Activated naive CD8-positive, alpha-beta T cell treated with anti-CD3 and anti-CD28 coated beads, Interleukin-2, amount 50 U/mL, for 24 hours (primary cell): Measurements from ENCODE around the gene PIK3R2.
"Not testable (repeated sequence)": the region's sequence is repeated elsewhere in the genome, so short reads cannot be mapped to it uniquely, and the experiment has no call there.

Experiments used
- ATAC-seq: fragments of 150-1000 bp; cut with Tn5 transposase; one replicate; pipeline ENCODE4 v1.10.0; 2021
- DNase-seq: peaks from one replicate; pipeline ENCODE4 v3.0.0; 2021
- H3K27ac Mint-ChIP-seq: one replicate; pipeline ENCODE4 v1.8.0; 2021; ENCODE audit warnings: mild to moderate bottlenecking, mixed read lengths
- H3K27me3 Mint-ChIP-seq: one replicate; pipeline ENCODE4 v1.8.0; 2021; ENCODE audit warnings: mixed read lengths
- H3K36me3 Mint-ChIP-seq: one replicate; pipeline ENCODE4 v1.8.0; 2021; ENCODE audit warnings: low read depth, mixed read lengths
- H3K4me1 Mint-ChIP-seq: one replicate; pipeline ENCODE4 v1.8.0; 2021; ENCODE audit warnings: mixed read lengths
- H3K4me3 Mint-ChIP-seq: one replicate; pipeline ENCODE4 v1.8.0; 2021; ENCODE audit warnings: mild to moderate bottlenecking, moderate library complexity, mixed read lengths
- H3K9me3 Mint-ChIP-seq: one replicate; pipeline ENCODE4 v1.8.0; 2021; ENCODE audit warnings: mixed read lengths

Gene PIK3R2

DNA sequence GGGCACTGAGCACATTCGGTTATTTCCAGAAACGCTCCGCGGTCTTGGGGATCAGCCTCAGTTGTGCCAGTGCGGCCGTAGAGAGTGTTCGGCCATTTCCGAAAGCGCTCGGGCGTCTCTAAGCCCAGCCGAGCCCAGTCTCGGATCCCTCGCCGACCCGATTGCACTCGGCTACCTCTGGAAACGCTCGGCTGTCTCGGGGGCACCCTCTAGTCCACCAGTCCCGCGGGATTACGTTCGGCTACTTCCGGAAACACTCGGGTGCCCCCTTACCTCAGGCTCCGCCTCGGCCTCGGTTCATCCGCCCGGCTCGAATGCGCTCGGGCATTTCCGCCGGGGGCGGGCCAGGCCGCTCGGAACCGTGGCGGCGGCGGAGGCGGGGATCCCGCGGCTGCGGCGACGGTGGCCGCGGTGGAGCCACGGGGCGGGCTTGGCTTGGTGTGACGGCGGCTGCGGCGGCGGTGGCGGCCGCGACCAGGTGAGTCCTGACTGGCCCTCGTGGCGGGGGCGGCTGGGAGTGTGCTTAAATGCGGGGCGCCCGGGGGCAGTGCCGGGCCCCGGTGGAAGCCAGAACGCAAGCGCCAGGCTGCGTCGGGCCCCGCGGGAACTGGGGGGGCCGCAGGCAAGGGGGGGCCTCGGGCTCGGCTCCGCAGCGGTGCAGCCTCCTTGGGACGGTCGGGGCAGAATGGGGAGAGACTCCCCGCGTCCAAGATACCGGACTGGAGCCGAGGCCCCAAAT lies at the start of gene PIK3R2:
PIK3R2 (plus strand) TSS at position 347 of the 739 bp plus-strand sequence. CDS start 2,717 bp downstream, outside the sequence.
- Mint-ChIP-seq H3K4me1 (peaks cover 28% of the 10 kb centered on the region), H3K36me3 (peaks cover 5% of the 10 kb centered on the region), H3K9me3 (no peaks in the 10 kb centered on the region), H3K27me3 (no peaks in the 10 kb centered on the region), H3K4me3 (peak within 1 kb of the TSS; percentile 83), H3K27ac (peak within 1 kb of the TSS; percentile 99)
- peak; percentile 100 for DNase-seq
- ATAC-seq: peak; percentile 95

- Mint-ChIP-seq H3K27ac (peak overlapping the region; percentile 35), H3K36me3 (peaks cover 2% of the 10 kb centered on the region), H3K4me3 (peak overlapping the region; percentile 72), H3K4me1 (peaks cover 35% of the 10 kb centered on the region), H3K27me3 (no peaks in the 10 kb centered on the region), H3K9me3 (no peaks in the 10 kb centered on the region)
- DNase-seq (no peak), ATAC-seq (no peak)
Measured at GRCh38 chr19:18104793-18105131, 48.2 kb upstream of the PIK3R2 start.

DNA sequence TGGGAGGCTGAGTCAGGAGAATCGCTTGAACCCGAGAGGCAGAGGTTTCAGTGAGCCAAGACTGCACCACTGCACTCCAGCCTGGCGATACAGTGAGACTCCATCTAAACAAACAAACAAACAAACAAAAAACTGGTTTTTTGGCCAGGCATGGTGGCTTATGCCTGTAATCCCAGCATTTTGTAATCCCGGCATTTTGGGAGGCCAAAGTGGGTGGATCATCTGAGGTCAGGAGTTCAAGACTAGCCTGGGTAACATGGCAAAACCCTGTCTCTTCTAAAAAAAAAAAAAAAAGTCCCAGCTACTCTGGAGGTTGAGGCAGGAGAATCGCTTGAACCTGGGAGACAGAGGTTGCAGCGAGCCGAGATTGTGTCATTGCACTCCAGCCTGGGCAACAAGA lies 47.7 kb upstream of the PIK3R2 start:
- H3K27ac Mint-ChIP-seq, DNase-seq, H3K36me3 Mint-ChIP-seq, ATAC-seq, H3K9me3 Mint-ChIP-seq, H3K27me3 Mint-ChIP-seq: not testable (repeated sequence)
- peak overlapping the region; percentile 72 for H3K4me3 Mint-ChIP-seq
- H3K4me1 Mint-ChIP-seq: peaks cover 31% of the 10 kb centered on the region

DNA sequence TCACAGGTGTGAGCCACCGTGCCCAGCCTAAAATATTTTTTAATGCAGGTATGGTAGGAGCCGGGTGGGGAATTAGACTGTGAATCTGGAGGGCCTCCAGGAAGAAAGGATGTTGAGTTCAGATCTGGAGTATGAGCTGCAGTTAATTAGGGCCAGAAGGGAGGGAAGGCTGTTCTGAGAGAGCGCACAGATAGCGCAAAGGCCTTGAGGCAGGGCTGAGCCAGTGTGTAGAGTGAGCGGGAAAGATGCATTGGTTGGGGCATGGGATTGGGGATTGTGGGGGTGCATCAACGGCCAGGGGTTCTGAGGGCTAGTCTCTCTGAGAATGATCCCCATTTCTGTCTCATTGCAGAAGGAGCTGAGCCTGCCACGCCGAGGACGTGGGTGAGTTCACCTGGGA lies 45.7 kb upstream of the PIK3R2 start:
- no peak for ATAC-seq
- H3K4me1 Mint-ChIP-seq: peaks cover 36% of the 10 kb centered on the region

DNA sequence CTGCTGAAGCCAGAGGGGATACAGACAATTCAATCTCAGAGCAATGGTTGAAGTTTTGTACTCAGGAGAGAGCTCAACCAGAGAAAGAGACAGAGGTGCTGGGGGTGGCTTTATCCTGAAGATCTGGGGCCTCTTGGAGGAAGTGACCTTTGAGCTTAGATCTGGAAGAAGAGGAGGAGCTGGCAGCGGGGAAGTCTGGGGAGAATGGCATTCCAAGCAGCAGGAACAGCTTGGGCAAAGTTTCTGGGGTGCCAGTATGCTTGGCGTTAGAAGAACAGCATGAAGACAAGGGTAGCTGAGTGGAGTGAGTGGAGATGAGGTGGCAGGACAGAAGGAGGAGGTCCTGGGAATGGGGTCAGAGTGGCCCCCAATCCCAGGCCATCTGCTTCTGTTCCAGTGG lies 44.1 kb upstream of the PIK3R2 start:
- DNase-seq (no peak), ATAC-seq (no peak)
- Mint-ChIP-seq H3K27ac (peak overlapping the region; percentile 37), H3K4me3 (peak overlapping the region; percentile 75), H3K36me3 (peaks cover 2% of the 10 kb centered on the region), H3K9me3 (no peaks in the 10 kb centered on the region), H3K27me3 (no peaks in the 10 kb centered on the region), H3K4me1 (peaks cover 29% of the 10 kb centered on the region)

More for the DNA sequence above, 45.7 kb upstream of the PIK3R2 start:
- no peak overlapping the region for H3K4me3 Mint-ChIP-seq
- H3K27ac Mint-ChIP-seq: no peak overlapping the region
- H3K36me3 Mint-ChIP-seq: peaks cover 2% of the 10 kb centered on the region
- no peaks in the 10 kb centered on the region for H3K27me3 Mint-ChIP-seq
- DNase-seq: no peak
- H3K9me3 Mint-ChIP-seq: no peaks in the 10 kb centered on the region

DNA sequence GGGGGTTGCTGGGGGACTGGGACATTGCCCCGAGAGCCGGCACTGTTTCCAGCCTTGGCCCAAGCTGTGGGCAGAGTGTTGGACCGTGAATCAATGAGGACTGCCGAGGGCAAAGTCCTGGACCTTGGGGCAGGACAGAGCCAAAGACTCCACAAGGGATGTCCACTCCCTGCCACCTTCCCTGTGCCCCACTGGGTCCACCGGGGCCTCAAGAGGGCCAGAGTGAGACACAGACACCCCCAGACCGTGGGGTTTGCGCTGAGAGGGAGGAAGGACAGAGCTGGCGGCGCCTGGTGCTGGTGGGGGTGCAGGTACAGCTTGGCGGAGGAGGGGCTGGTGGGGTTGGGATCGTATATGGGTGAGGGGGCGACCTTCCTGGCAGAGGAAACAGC lies 43.6 kb upstream of the PIK3R2 start:
- Mint-ChIP-seq H3K36me3 (peaks cover 4% of the 10 kb centered on the region), H3K9me3 (no peaks in the 10 kb centered on the region), H3K4me3 (peak overlapping the region; percentile 75), H3K4me1 (peaks cover 27% of the 10 kb centered on the region), H3K27me3 (no peaks in the 10 kb centered on the region), H3K27ac (peak overlapping the region; percentile 37)
- ATAC-seq (no peak), DNase-seq (no peak)

DNA sequence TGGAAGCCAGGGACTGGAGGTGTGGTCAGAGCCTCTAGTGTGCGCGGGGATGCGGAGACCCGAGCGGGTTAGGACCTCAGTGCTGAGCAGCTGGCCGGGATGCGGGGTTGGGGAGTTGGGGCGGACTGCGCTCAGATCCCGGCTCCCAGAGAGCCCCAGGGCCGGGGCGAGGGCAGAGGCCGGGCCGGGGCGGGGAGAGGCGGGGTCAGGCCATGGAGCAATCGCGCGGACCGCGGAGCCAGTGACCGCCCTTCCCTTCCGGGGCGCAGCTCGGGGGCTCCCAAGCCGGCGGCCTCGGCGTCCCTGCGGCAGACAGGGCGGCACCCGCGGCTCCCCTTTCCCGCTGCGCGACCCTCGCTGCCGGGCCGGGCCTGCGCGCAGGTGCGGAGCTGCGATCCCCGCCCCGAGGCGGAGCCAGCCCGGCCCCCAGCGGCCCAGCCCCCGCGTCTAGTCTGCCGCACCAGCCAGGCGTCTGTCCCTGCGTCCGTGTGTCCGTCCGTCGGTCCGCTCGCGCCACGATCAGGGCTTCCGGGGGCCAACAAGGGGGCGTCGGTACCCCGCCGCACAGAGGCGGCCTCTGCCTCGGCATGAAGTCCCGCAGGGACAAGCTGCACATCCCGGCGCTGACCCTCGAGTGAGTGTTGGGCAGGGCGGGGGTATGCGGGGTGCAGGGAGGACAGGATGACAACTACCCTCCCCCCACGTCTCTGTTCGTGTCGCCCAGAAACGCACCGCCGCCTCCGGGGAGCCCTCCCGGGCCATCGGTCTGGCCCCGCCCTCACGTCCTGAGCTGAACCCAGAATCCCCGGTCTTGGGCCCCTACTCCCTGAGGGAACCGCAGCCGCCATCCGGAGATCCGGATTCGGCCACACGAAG lies 43.0 kb upstream of the PIK3R2 start:
- no peaks in the 10 kb centered on the region for H3K9me3 Mint-ChIP-seq
- no peaks in the 10 kb centered on the region for H3K27me3 Mint-ChIP-seq
- H3K36me3 Mint-ChIP-seq: peaks cover 4% of the 10 kb centered on the region
- peak; percentile 64 for DNase-seq
- H3K4me1 Mint-ChIP-seq: peaks cover 20% of the 10 kb centered on the region
- H3K4me3 Mint-ChIP-seq: peak overlapping the region; percentile 75
- H3K27ac Mint-ChIP-seq: no peak overlapping the region
- peak; percentile 64 for ATAC-seq

DNA sequence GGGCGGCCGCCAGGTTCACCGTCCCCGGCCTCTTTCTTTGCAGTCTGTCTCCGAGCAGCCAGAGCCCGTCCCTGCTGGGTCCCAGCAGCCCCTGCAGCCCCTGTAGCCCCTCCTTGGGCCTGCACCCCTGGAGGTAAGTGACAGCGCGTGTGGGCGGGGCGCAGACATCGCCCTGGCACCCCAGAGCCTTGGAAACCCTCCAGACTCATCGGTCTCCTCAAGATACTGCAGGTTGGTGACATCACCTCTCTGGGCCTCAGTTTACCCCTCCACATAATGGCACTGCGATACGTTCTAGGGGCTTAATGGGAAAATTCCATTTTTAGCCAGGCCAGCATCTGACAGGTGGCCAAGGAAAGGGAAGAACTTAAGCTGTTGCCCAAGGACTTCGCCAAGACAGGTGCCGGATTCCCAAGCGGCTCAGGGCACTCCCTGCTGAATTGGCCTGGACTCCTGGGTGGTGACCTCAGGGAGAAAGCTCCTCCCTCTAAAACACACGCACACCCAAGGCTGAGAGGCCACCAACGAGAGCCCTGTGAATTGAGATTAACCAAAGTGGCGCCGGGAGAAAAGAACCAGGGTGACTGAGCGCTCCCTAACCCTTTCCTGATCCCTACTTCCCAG lies 42.2 kb upstream of the PIK3R2 start:
- Mint-ChIP-seq H3K4me3 (peak overlapping the region; percentile 15), H3K4me1 (peaks cover 20% of the 10 kb centered on the region), H3K27ac (no peak overlapping the region), H3K9me3 (no peaks in the 10 kb centered on the region), H3K36me3 (peaks cover 4% of the 10 kb centered on the region), H3K27me3 (no peaks in the 10 kb centered on the region)
- ATAC-seq: no peak
- no peak for DNase-seq

DNA sequence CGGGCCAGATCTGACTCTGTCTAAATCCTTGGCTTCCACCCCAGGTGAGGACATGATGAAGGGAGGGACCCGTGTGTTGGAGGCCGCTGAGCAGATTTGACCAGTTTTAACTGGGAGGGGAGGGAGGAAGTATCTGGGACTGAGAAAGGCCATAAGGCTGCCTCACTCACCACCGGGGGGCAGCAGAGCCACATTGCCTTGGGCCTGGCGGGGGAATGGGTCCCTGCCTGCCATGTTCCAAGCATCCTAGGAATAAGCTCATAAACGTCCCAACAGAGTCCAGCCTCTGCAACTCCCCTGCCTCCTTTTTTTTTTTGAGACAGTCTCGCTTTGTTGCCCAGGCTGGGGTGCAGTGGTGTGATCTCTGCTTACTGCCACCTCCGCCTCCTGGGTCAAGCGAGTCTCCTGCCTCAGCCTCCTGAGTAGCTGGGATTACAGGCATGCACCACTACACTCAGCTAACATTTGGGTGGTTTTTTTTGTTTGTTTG lies 39.9 kb upstream of the PIK3R2 start:
- no peaks in the 10 kb centered on the region for H3K27me3 Mint-ChIP-seq
- ATAC-seq (peak; percentile 55), DNase-seq (peak; percentile 85)
- H3K4me1 Mint-ChIP-seq: peaks cover 28% of the 10 kb centered on the region
- H3K36me3 Mint-ChIP-seq: peaks cover 4% of the 10 kb centered on the region
- no peak overlapping the region for H3K4me3 Mint-ChIP-seq
- no peaks in the 10 kb centered on the region for H3K9me3 Mint-ChIP-seq
- H3K27ac Mint-ChIP-seq: no peak overlapping the region

DNA sequence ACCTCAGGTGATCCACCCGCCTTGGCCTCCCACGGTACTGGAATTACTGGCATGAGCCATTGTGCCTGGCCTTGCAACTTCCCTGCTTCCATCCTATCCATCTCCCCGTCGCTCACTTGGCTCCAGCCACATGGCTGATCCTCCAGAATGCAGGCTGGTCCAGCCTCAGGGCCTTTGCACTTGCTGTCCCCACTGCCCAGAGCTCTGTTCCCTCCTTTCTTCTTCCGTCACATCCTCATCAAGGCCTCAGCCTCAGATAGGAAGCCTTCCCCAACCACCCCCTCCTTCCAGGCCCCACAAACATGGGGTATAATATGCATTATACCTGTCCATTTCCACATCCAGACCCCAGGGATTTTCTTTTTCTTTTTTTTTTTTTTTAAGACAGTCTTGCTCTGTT lies 39.1 kb upstream of the PIK3R2 start:
- Mint-ChIP-seq H3K27me3 (no peaks in the 10 kb centered on the region), H3K36me3 (peaks cover 4% of the 10 kb centered on the region), H3K4me3 (no peak overlapping the region), H3K4me1 (peaks cover 32% of the 10 kb centered on the region), H3K27ac (no peak overlapping the region), H3K9me3 (no peaks in the 10 kb centered on the region)
- no peak for DNase-seq
- no peak for ATAC-seq

- Mint-ChIP-seq H3K27ac (no peak overlapping the region), H3K4me3 (no peak overlapping the region), H3K9me3 (no peaks in the 10 kb centered on the region), H3K36me3 (peaks cover 4% of the 10 kb centered on the region), H3K4me1 (peaks cover 32% of the 10 kb centered on the region), H3K27me3 (no peaks in the 10 kb centered on the region)
- no peak for ATAC-seq
- DNase-seq: no peak
Measured at GRCh38 chr19:18114483-18114882, 38.5 kb upstream of the PIK3R2 start.

DNA sequence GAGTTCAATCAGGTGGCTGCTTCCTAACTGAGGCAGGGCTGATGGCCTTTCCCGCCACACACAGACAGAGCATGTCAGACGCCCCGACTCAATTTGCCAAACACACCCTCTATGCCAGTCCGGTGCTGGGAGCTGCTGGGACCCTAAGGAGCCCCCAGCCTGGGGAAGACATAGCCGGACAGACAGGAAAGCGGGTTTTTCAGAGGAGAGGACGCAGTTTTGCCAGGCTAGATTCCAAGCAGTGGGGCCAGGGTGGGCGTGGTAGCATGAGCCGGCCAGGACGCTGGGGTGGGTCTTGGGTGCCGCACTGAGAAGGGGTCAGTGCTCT lies 35.6 kb upstream of the PIK3R2 start:
- Mint-ChIP-seq H3K27ac (peak overlapping the region; percentile 82), H3K27me3 (no peaks in the 10 kb centered on the region), H3K4me3 (peak overlapping the region; percentile 75), H3K9me3 (no peaks in the 10 kb centered on the region), H3K4me1 (peaks cover 33% of the 10 kb centered on the region), H3K36me3 (peaks cover 8% of the 10 kb centered on the region)
- DNase-seq (no peak), ATAC-seq (no peak)

DNA sequence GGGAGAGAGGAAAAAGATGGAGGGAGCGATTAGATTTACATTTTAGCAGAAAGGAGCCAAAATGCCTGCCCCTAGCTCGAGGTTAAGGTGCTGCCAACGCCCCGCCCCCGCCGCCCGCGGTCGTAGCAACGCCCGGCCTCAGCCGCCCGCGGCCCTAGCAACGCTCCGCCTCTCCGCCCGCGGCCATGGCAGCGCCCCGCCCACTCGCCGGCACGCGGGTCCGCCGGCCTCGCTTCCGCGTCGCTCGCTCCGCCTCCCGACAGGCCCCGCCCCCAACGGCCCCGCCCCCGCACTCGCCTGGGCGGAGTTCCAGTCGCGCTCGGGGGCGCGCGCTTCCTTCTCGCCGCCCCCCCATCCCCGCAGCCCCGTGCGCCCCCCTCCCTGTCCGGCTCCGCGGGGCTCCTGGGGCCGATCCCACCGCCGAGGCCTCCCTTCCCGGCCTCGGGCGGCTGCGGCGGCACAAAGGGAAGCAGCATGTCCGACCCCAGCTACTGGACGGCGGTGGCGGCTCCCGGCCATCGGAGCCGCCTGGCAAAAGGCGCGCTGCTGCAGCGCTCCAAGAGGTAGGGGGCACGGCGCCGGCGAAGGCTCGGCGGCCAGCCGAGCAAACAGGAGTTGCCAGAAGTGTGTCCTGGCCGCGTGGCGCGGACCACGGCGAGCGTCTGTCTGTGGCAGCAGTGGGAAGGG lies 35.1 kb upstream of the PIK3R2 start:
- Mint-ChIP-seq H3K27ac (peak overlapping the region; percentile 82), H3K4me3 (peak overlapping the region; percentile 84), H3K9me3 (no peaks in the 10 kb centered on the region), H3K4me1 (peaks cover 33% of the 10 kb centered on the region), H3K36me3 (peaks cover 8% of the 10 kb centered on the region), H3K27me3 (no peaks in the 10 kb centered on the region)
- peak; percentile 76 for ATAC-seq
- peak; percentile 96 for DNase-seq

DNA sequence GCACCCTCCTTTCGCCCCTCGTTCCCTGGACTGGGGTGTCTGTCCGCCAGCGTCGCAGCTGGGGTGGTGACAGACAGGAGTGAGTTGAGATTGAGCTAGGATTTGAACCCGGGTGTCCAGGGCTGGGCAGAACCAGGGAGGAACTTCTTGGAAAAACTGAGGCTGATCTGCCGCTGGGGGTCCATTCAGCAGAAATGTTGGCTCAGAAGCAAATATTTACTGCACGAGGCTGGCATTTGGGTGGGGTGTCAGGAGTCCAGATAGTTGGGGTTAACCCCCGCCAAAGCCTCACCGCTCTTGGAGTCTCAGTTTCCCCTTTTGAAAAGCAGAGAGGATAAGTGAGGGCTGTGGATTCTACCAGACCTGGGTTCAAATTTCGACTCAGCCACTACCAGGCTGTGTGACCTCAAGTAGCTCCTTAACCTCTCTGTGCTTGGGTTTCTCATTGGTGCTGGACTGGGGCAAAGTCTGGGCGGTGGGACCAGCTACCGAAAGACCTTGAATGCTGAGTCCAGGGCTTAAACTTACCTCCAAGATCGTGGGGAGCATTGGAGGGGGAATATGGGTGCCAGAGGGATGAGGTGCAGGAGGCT lies 34.4 kb upstream of the PIK3R2 start:
- peaks cover 10% of the 10 kb centered on the region for H3K36me3 Mint-ChIP-seq
- H3K9me3 Mint-ChIP-seq: no peaks in the 10 kb centered on the region
- no peaks in the 10 kb centered on the region for H3K27me3 Mint-ChIP-seq
- peak overlapping the region; percentile 84 for H3K4me3 Mint-ChIP-seq
- no peak for DNase-seq
- no peak for ATAC-seq
- peaks cover 33% of the 10 kb centered on the region for H3K4me1 Mint-ChIP-seq
- H3K27ac Mint-ChIP-seq: peak overlapping the region; percentile 73
